ENCODE results near the gene MANSC4. TPM values are rescaled to one million over a fixed set of nuclear protein-coding genes. Genes with fewer than 3 reads are reported as not detected.

MANSC4 gene
- total and polyA plus RNA-seq, 9 of the 15 experiments (the other 6 are each of a cell fraction or from before 2014, with no cell fraction given): not detected

- TF ChIP-seq, protein P1, sequence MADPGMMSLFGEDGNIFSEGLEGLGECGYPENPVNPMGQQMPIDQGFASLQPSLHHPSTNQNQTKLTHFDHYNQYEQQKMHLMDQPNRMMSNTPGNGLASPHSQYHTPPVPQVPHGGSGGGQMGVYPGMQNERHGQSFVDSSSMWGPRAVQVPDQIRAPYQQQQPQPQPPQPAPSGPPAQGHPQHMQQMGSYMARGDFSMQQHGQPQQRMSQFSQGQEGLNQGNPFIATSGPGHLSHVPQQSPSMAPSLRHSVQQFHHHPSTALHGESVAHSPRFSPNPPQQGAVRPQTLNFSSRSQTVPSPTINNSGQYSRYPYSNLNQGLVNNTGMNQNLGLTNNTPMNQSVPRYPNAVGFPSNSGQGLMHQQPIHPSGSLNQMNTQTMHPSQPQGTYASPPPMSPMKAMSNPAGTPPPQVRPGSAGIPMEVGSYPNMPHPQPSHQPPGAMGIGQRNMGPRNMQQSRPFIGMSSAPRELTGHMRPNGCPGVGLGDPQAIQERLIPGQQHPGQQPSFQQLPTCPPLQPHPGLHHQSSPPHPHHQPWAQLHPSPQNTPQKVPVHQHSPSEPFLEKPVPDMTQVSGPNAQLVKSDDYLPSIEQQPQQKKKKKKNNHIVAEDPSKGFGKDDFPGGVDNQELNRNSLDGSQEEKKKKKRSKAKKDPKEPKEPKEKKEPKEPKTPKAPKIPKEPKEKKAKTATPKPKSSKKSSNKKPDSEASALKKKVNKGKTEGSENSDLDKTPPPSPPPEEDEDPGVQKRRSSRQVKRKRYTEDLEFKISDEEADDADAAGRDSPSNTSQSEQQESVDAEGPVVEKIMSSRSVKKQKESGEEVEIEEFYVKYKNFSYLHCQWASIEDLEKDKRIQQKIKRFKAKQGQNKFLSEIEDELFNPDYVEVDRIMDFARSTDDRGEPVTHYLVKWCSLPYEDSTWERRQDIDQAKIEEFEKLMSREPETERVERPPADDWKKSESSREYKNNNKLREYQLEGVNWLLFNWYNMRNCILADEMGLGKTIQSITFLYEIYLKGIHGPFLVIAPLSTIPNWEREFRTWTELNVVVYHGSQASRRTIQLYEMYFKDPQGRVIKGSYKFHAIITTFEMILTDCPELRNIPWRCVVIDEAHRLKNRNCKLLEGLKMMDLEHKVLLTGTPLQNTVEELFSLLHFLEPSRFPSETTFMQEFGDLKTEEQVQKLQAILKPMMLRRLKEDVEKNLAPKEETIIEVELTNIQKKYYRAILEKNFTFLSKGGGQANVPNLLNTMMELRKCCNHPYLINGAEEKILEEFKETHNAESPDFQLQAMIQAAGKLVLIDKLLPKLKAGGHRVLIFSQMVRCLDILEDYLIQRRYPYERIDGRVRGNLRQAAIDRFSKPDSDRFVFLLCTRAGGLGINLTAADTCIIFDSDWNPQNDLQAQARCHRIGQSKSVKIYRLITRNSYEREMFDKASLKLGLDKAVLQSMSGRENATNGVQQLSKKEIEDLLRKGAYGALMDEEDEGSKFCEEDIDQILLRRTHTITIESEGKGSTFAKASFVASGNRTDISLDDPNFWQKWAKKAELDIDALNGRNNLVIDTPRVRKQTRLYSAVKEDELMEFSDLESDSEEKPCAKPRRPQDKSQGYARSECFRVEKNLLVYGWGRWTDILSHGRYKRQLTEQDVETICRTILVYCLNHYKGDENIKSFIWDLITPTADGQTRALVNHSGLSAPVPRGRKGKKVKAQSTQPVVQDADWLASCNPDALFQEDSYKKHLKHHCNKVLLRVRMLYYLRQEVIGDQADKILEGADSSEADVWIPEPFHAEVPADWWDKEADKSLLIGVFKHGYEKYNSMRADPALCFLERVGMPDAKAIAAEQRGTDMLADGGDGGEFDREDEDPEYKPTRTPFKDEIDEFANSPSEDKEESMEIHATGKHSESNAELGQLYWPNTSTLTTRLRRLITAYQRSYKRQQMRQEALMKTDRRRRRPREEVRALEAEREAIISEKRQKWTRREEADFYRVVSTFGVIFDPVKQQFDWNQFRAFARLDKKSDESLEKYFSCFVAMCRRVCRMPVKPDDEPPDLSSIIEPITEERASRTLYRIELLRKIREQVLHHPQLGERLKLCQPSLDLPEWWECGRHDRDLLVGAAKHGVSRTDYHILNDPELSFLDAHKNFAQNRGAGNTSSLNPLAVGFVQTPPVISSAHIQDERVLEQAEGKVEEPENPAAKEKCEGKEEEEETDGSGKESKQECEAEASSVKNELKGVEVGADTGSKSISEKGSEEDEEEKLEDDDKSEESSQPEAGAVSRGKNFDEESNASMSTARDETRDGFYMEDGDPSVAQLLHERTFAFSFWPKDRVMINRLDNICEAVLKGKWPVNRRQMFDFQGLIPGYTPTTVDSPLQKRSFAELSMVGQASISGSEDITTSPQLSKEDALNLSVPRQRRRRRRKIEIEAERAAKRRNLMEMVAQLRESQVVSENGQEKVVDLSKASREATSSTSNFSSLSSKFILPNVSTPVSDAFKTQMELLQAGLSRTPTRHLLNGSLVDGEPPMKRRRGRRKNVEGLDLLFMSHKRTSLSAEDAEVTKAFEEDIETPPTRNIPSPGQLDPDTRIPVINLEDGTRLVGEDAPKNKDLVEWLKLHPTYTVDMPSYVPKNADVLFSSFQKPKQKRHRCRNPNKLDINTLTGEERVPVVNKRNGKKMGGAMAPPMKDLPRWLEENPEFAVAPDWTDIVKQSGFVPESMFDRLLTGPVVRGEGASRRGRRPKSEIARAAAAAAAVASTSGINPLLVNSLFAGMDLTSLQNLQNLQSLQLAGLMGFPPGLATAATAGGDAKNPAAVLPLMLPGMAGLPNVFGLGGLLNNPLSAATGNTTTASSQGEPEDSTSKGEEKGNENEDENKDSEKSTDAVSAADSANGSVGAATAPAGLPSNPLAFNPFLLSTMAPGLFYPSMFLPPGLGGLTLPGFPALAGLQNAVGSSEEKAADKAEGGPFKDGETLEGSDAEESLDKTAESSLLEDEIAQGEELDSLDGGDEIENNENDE (IDR thresholded peaks at IDR 0.05; ENCODE audit: low read depth, low read length): no peak
- no peak for TF ChIP-seq SMAD1 (IDR thresholded peaks at IDR 0.05; ENCODE audit: low read depth, low read length, partially characterized antibody)
- TF ChIP-seq, protein P2, sequence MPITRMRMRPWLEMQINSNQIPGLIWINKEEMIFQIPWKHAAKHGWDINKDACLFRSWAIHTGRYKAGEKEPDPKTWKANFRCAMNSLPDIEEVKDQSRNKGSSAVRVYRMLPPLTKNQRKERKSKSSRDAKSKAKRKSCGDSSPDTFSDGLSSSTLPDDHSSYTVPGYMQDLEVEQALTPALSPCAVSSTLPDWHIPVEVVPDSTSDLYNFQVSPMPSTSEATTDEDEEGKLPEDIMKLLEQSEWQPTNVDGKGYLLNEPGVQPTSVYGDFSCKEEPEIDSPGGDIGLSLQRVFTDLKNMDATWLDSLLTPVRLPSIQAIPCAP (CRISPR knock-in tag; IDR thresholded peaks at IDR 0.05; ENCODE audit: borderline replicate concordance): no peak
- TF ChIP-seq, protein P3, sequence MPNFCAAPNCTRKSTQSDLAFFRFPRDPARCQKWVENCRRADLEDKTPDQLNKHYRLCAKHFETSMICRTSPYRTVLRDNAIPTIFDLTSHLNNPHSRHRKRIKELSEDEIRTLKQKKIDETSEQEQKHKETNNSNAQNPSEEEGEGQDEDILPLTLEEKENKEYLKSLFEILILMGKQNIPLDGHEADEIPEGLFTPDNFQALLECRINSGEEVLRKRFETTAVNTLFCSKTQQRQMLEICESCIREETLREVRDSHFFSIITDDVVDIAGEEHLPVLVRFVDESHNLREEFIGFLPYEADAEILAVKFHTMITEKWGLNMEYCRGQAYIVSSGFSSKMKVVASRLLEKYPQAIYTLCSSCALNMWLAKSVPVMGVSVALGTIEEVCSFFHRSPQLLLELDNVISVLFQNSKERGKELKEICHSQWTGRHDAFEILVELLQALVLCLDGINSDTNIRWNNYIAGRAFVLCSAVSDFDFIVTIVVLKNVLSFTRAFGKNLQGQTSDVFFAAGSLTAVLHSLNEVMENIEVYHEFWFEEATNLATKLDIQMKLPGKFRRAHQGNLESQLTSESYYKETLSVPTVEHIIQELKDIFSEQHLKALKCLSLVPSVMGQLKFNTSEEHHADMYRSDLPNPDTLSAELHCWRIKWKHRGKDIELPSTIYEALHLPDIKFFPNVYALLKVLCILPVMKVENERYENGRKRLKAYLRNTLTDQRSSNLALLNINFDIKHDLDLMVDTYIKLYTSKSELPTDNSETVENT (CRISPR knock-in tag; IDR thresholded peaks at IDR 0.05): no peak; the same call in 1 of the 2 replicates
- TF ChIP-seq, protein P4, sequence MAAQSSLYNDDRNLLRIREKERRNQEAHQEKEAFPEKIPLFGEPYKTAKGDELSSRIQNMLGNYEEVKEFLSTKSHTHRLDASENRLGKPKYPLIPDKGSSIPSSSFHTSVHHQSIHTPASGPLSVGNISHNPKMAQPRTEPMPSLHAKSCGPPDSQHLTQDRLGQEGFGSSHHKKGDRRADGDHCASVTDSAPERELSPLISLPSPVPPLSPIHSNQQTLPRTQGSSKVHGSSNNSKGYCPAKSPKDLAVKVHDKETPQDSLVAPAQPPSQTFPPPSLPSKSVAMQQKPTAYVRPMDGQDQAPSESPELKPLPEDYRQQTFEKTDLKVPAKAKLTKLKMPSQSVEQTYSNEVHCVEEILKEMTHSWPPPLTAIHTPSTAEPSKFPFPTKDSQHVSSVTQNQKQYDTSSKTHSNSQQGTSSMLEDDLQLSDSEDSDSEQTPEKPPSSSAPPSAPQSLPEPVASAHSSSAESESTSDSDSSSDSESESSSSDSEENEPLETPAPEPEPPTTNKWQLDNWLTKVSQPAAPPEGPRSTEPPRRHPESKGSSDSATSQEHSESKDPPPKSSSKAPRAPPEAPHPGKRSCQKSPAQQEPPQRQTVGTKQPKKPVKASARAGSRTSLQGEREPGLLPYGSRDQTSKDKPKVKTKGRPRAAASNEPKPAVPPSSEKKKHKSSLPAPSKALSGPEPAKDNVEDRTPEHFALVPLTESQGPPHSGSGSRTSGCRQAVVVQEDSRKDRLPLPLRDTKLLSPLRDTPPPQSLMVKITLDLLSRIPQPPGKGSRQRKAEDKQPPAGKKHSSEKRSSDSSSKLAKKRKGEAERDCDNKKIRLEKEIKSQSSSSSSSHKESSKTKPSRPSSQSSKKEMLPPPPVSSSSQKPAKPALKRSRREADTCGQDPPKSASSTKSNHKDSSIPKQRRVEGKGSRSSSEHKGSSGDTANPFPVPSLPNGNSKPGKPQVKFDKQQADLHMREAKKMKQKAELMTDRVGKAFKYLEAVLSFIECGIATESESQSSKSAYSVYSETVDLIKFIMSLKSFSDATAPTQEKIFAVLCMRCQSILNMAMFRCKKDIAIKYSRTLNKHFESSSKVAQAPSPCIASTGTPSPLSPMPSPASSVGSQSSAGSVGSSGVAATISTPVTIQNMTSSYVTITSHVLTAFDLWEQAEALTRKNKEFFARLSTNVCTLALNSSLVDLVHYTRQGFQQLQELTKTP (IDR thresholded peaks at IDR 0.05; ENCODE audit: low read depth in 1 of 2, partially characterized antibody in 2 of 2): no peak
- TF ChIP-seq MTF1 (CRISPR knock-in tag; IDR thresholded peaks at IDR 0.05; ENCODE audit: borderline replicate concordance): no peak
Measured at GRCh38 chr12:27779920-27780611, at the start of gene MANSC4, which contains the start of gene KLHL42 (continued).

All from K562 (cell line).